Hippocampal formation (tissue), 2 donors: ENCODE measurements around the gene SPRY2.

Experiments used
- DNase-seq, 2 donors: peaks; one replicate each; lab custom pipeline; 2025; lab: John Stamatoyannopoulos, UW

SPRY2 gene

DNA sequence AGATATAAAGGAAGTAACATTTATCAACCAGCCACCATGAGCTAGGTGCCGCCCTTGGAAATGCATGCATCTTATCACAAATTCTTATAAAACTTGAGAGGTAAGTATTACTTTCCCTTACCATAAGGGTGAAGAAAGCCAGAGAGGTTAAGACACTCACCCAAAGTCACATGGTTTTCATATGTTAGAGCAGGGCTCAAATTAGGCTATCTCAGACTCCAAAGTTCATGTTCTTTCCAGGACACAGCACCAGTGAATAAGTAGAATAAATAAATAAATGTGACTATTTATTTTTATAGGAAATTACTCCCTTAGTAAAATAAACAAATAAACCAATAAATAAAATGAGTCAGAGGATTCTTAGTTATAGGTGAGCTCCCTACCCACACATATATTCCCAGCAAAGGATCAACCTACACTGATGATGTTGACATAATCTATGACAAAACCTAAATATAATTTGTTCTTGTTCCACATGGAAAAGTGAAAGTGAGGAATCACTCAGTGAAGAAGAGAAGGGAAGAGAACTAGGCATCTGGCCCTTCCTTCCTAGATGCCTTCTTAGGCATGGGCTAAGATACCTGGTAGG lies 27.2 kb downstream of the SPRY2 start:
- no peak for DNase-seq

- DNase-seq: no peak
Observed at GRCh38 chr13:80312967-80313366, 28.0 kb downstream of the SPRY2 start.

DNA sequence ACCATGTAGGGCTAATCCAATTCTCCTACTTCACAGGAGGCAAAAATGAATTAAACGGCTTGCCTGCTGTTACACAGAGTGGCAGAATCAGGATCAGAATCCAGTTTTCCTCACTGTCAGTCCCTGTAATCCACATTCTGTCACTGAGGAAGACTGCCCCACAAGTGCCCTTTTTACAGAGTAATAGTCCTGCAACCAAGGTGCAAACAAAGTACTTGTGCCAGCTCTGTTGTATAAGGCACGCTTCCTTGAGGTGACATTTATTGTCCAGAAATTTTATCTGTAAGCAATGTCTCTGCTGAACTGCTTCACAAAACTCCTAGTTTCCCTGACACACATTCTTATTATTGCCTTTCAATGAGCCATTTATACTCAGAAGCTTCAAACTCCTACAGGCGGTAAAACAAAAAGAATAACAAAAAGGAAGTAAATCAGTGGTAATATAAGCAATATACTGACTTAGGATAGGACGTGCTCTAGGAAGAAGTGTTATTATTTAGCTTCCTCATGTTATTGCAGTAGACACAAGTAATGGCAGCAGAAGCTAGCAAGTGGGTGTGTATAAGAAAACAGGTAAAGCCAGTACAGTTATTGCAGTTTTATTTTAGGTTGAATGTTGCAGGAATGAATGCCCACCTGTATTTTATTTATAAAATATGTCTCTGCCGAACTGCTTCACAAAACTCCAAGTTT lies 28.8 kb downstream of the SPRY2 start:
- no peak for DNase-seq

- DNase-seq: no peak
Observed at GRCh38 chr13:80309926-80310325, 31.0 kb downstream of the SPRY2 start.

GRCh38 chr13:80307401-80307987 lies 33.4 kb downstream of the SPRY2 start:
- DNase-seq: no peak

DNA sequence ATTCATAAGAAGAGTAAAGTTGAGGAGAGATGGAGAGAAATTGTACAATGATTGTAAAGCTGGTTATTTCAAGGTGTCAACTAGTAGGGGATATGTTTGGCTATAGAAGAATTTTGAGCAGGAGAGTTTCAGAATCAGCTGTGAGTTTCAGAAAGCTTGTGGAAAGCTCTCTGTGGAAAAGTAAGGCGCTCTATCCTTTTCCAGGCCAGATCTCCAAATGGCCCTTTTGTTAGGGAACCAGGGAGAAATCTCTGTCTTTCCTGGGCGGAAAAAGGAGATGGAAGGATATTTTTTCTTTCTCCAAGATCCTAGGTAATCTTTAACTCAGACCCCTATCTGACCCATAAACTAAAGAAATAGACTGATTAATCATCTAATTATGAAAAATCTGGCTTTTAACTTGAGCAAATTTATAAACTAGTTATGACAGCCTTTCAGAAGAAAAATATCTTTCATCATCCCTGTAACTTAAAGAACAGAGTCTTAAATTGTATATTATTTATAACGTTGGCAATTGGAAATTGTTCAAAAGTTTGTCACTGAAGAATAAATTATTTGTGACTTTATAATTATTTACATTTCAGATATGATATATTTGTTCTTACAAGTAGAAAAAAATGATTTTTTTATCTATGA lies 34.5 kb downstream of the SPRY2 start:
- no peak for DNase-seq

DNA sequence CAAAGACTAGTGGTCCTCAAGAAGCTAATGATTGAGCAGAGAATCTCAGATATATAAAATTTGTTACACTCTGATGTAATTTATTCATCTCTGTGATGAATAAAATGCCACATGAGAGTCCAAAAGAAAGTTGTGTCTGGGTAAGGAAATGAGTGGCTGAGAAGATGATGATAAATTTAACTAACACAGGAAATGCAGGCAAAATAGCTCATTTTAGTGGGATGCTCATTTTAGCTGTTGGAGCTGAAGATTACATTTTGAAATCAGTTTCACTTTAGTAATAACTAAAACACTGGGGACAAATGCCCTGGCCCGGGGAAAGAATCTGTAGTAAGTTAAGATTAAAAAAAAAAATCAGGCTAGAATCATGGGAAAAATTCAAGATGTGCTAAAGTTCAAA lies 35.2 kb downstream of the SPRY2 start:
- DNase-seq: no peak

DNA sequence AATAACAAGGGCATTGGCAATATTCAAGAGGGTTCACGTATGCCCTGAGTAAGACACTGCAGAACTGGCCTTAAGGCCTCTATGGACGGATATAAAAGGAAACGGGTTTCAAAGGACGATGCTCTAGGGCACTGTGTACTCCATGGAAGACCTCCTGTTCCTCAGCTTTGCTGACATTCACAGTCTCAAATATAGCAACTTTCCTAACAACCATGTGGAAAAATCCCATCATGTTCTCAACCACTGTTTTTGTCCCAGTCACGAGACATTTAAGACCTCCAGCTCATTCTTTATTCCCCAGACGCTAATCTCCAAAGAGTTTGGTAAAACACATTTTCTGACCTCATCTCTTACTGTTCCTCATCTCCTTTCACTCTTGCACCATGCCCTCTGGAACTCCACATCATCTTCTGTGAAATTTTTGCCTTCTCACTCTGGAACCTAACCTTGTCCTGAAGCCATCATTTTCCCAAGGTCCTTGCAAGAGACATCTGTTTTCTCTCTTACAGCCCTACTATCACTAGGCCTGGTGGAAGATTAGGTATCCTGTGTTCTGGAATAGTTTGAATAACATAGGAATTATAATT lies 37.6 kb downstream of the SPRY2 start:
- DNase-seq: no peak

DNA sequence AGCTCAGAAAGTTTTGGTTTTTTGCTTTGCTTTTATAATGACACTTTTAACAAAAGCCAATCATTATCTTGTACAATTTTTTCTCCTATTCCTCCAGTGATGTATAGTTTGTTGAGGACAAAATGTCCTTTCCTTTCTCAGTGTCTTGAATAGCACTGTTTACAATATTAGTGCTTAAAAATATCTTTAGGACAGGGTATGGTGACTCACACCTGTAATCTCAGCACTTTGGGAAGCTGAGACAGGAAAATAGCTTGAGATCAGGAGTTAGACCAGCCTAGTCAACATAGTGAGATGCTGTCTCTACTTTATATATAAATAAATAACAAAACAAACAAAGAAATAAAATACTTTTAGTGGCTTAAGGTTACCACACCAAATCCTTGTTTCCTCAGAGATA lies 41.9 kb downstream of the SPRY2 start:
- DNase-seq: no peak

GRCh38 chr13:80297503-80297902 lies 43.4 kb downstream of the SPRY2 start:
- no peak for DNase-seq

DNA sequence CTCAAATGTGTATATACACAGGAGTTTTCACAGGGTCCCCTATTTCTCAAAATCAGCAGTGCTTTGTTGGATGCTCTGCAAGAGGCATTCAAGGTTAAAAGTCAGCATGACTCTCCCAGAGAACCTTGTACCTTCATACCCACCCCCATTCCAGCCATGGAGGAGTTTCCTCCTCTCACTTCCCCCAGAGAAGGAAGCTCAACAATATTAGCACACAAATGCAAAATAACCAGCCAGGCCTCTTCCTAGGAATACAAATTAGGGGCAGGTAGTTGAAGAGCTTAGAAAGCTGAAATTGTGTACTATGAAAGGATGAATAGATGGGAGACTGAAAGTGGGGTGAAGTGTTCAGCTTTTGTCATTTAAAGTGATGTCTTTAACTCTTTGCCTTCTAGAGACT lies 43.8 kb downstream of the SPRY2 start:
- DNase-seq: no peak

DNA sequence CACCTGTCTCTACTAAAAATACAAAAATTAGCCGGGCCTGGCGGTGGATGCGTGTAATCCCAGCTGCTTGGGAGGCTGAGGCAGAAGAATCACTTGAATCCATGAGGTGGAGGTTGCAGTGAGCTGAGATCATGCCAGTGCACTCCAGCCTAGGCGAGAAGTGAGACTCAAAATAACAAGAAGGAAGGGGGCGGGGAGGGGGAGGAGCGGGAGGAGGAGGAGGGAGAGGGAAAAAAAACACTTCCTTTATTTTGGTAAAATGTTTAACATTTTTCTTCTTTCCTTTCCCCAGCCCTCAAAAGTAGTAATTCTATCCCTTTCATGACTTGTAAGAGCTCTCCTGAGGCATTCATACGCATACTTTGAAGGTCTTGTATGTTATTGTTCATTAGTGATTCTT lies 44.3 kb downstream of the SPRY2 start:
- no peak for DNase-seq

- DNase-seq: no peak
Observed at GRCh38 chr13:80290591-80290990, 50.3 kb downstream of the SPRY2 start.
